Measurements from ENCODE around the gene PCGF6. TPM values are rescaled to one million over a fixed set of nuclear protein-coding genes. Genes with fewer than 3 reads are reported as not detected.
"Not testable (repeated sequence)": the region's sequence is repeated elsewhere in the genome, so short reads cannot be mapped to it uniquely, and the experiment has no call there.

Gene PCGF6
- total and polyA plus RNA-seq, 8 donors: 5.6 to 51.0 (median 13.2) TPM; not detected in 1

DNA sequence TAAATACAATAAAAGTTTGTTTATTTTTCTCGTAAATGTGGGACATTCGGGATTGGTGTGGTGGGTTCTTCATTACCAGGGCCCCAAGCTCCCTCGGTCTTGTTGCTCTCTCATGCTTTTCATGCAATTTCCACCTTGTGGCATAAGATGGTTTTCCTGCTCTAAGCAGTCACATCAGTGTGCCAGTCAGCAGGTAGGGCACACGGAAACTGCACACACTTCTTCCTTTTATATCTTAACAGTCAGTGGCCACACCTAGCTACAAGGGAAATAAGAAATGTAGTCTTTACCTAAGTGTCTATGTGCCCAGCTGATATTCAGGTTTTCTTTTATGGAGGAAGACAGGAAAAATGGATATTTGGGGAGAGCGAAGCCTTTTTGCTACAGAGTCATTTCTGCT is 23.3 kb upstream of the PCGF6 start:
- no peak overlapping the region for H3K27ac ChIP-seq
- no peaks in the 10 kb centered on the region for H3K27me3 ChIP-seq
- H3K4me1 ChIP-seq: peaks cover 4 to 17% (median 12%) of the 10 kb centered on the region in 4 donors
- TF ChIP-seq POLR2AphosphoS5 (IDR thresholded peaks at IDR 0.05) (no peak), EP300 (IDR thresholded peaks at IDR 0.05) (no peak), CTCF (IDR thresholded peaks at IDR 0.05) (no peak), POLR2A (IDR thresholded peaks at IDR 0.05) (no peak)
- H3K9me3 ChIP-seq: no peaks in the 10 kb centered on the region
- no peak for DNase-seq
- no peak overlapping the region for H3K4me3 ChIP-seq
- 91 to 96% (median 92%) methylated on average over 5 of the region's 5 CpGs for WGBS, 5 donors
- intact Hi-C loops (cut with DNase I; ENCODE audit: low total_unique reads): no loop called here
- peaks cover 20 to 63% (median 54%) of the 10 kb centered on the region in 4 donors for H3K36me3 ChIP-seq

GRCh38 chr10:103373544-103373943 is 22.6 kb upstream of the PCGF6 start:
- H3K4me1 ChIP-seq: peaks cover 9 to 24% (median 18%) of the 10 kb centered on the region in 4 donors
- H3K9me3 ChIP-seq: no peaks in the 10 kb centered on the region
- intact Hi-C loops (cut with DNase I; ENCODE audit: low total_unique reads): no loop called here
- peaks cover 20 to 56% (median 49%) of the 10 kb centered on the region in 4 donors for H3K36me3 ChIP-seq
- TF ChIP-seq POLR2AphosphoS5 (IDR thresholded peaks at IDR 0.05): no peak
- no peak for TF ChIP-seq EP300 (IDR thresholded peaks at IDR 0.05)
- no peak for TF ChIP-seq CTCF (IDR thresholded peaks at IDR 0.05)
- TF ChIP-seq POLR2A (IDR thresholded peaks at IDR 0.05): no peak
- H3K27ac ChIP-seq: no peak overlapping the region
- no peaks in the 10 kb centered on the region for H3K27me3 ChIP-seq
- no peak for DNase-seq
- WGBS, 5 donors: 86 to 91% (median 89%) methylated on average over 3 of the region's 3 CpGs
- no peak overlapping the region for H3K4me3 ChIP-seq

GRCh38 chr10:103367782-103368518 is 17.0 kb upstream of the PCGF6 start, which contains the start of gene TAF5:
Gene TAF5 (plus strand): TSS chr10:103367976. CDS start chr10:103367990, 14 bp downstream.
- no peaks in the 10 kb centered on the region for H3K27me3 ChIP-seq
- peaks cover 0 to 1% (median under 1%) of the 10 kb centered on the region in 4 donors for H3K36me3 ChIP-seq

DNA sequence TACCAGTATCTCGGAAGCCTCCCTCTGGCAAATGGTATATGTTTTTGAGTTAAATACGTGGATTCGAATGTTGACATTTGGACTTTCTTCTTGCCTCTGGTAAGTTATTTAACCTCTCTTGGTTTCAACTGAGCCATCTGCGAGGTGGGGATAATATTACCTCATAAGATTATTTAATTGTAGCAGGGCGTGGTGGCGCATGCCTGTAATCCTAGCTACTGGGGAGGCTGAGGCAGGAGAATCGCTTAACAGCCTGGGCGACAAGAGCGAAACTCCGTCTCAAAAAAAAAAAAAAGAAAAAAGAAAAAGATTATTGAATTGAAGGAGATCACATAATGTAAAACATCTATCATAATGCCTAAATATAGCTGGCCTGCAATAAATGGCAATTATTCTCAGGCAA is 16.4 kb upstream of the PCGF6 start:
- no peak for TF ChIP-seq POLR2A (IDR thresholded peaks at IDR 0.05)
- TF ChIP-seq EP300 (IDR thresholded peaks at IDR 0.05): no peak
- TF ChIP-seq CTCF (IDR thresholded peaks at IDR 0.05): no peak
- no peak for TF ChIP-seq POLR2AphosphoS5 (IDR thresholded peaks at IDR 0.05)
- WGBS, 5 donors: 34 to 46% (median 44%) methylated on average over 10 of the region's 10 CpGs
- Histone ChIP-seq H3K4me3 (peak overlapping the region; percentile 86 to 100 (median 99)), H3K36me3 (no peaks in the 10 kb centered on the region), H3K27ac (peak overlapping the region; percentile 88 to 92 (median 91)), H3K9me3 (no peaks in the 10 kb centered on the region), H3K4me1 (peaks cover 9 to 27% (median 18%) of the 10 kb centered on the region in 4 donors), H3K27me3 (no peaks in the 10 kb centered on the region)
- intact Hi-C loops (cut with DNase I; ENCODE audit: low total_unique reads): no loop called here
- DNase-seq: no peak

More at GRCh38 chr10:103367782-103368518, 17.0 kb upstream of the PCGF6 start, which contains the start of gene TAF5:
- peaks cover 9 to 27% (median 18%) of the 10 kb centered on the region in 4 donors for H3K4me1 ChIP-seq
- H3K4me3 ChIP-seq: peak within 1 kb of the TSS; percentile 86 to 100 (median 99)
- intact Hi-C loops (cut with DNase I; ENCODE audit: low total_unique reads): no loop called here
- no peaks in the 10 kb centered on the region for H3K9me3 ChIP-seq
- peak within 1 kb of the TSS; percentile 88 to 92 (median 91) for H3K27ac ChIP-seq
- peak; percentile 91 to 98 for DNase-seq
- 0 to 1% (median 1%) methylated on average over 35 to 81 of the region's 81 CpGs for WGBS, 5 donors
- peak in 2 of 4 donors; percentile 60 to 68 for TF ChIP-seq POLR2A (IDR thresholded peaks at IDR 0.05)
- TF ChIP-seq CTCF (IDR thresholded peaks at IDR 0.05): no peak
- TF ChIP-seq EP300 (IDR thresholded peaks at IDR 0.05): no peak
- TF ChIP-seq POLR2AphosphoS5 (IDR thresholded peaks at IDR 0.05): peak; percentile 94 to 99 (median 96)

- WGBS, 5 donors: 86 to 89% (median 87%) methylated on average over 9 of the region's 9 CpGs
- H3K4me3 ChIP-seq; H3K36me3 ChIP-seq; H3K4me1 ChIP-seq; H3K27ac ChIP-seq; intact Hi-C loops (cut with DNase I; ENCODE audit: low total_unique reads); DNase-seq; H3K9me3 ChIP-seq; H3K27me3 ChIP-seq: not testable (repeated sequence)
These were observed 9.9 kb upstream of the PCGF6 start for GRCh38 chr10:103360791-103361190.

DNA sequence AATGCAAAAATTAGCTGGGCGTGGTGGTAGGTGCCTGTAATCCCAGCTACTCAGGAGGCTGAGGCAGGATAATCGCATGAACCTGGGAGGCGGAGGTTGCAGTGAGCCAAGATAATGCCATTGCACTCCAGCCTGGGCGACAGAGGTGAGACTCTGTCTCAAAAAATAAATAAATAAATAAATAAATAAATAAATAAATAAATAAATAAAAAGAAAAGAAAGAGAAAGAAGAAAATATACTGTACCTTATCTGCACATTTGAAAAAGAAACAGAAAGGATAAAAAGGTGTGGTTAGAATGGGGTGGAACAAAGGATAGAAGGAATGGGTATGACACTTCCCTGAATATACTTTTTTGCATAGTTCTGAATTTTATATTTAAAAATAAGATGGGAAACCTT is 8.6 kb upstream of the PCGF6 start:
- H3K27ac ChIP-seq; H3K27me3 ChIP-seq; H3K4me1 ChIP-seq; H3K36me3 ChIP-seq; H3K4me3 ChIP-seq; H3K9me3 ChIP-seq; intact Hi-C loops (cut with DNase I; ENCODE audit: low total_unique reads); DNase-seq: not testable (repeated sequence)
- WGBS, 5 donors: 89 to 98% (median 94%) methylated on average over 4 of the region's 4 CpGs
